SH-SY5Y (cell line): Measurements from ENCODE around the gene SERPINA3.

ENCODE experiments used
- GATA2 ChIP-seq: IDR thresholded peaks from 2 replicates; pipeline ENCODE4 v1.6.1; 2011; ENCODE audit warnings: mild to moderate bottlenecking, low read depth, low read length
- GATA3 ChIP-seq: IDR thresholded peaks from 2 replicates; pipeline ENCODE4 v1.6.1; 2011; ENCODE audit warnings: low read depth, mild to moderate bottlenecking, low read length, moderate library complexity

SERPINA3 gene

GRCh38 chr14:94615254-94615653, 3.1 kb downstream of the SERPINA3 start:
- TF ChIP-seq GATA2 (no peak), GATA3 (no peak)

GRCh38 chr14:94615823-94616570, 3.8 kb downstream of the SERPINA3 start:
- TF ChIP-seq GATA3: no peak
- no peak for TF ChIP-seq GATA2

GRCh38 chr14:94617366-94617941, 5.3 kb downstream of the SERPINA3 start:
- TF ChIP-seq GATA3 (no peak), GATA2 (no peak)

- TF ChIP-seq GATA2: no peak
- no peak for TF ChIP-seq GATA3
Observed at GRCh38 chr14:94617988-94618822, 6.0 kb downstream of the SERPINA3 start.

GRCh38 chr14:94619297-94619696, 7.1 kb downstream of the SERPINA3 start:
- no peak for TF ChIP-seq GATA3
- no peak for TF ChIP-seq GATA2

- TF ChIP-seq GATA2 (no peak), GATA3 (no peak)
Observed at GRCh38 chr14:94620597-94620996, 8.4 kb downstream of the SERPINA3 start.

GRCh38 chr14:94621358-94622134, 9.4 kb downstream of the SERPINA3 start:
- TF ChIP-seq GATA3: no peak
- TF ChIP-seq GATA2: no peak

- TF ChIP-seq GATA2 (no peak), GATA3 (no peak)
Observed at GRCh38 chr14:94622653-94623421, 10.6 kb downstream of the SERPINA3 start.

GRCh38 chr14:94623422-94623809, 11.2 kb downstream of the SERPINA3 start:
- TF ChIP-seq GATA2 (no peak), GATA3 (no peak)

GRCh38 chr14:94623856-94624499, 11.8 kb downstream of the SERPINA3 start:
- TF ChIP-seq GATA3: no peak
- TF ChIP-seq GATA2: no peak

- TF ChIP-seq GATA2: no peak
- TF ChIP-seq GATA3: no peak
Observed at GRCh38 chr14:94624537-94625352, 12.6 kb downstream of the SERPINA3 start.

GRCh38 chr14:94625353-94625635, 13.1 kb downstream of the SERPINA3 start:
- no peak for TF ChIP-seq GATA2
- TF ChIP-seq GATA3: no peak

GRCh38 chr14:94628578-94628977, 16.4 kb downstream of the SERPINA3 start:
- TF ChIP-seq GATA2 (no peak), GATA3 (no peak)
